ENCODE results near the gene ALDH1L1. TPM values are rescaled to one million over a fixed set of nuclear protein-coding genes. Genes with fewer than 3 reads are reported as not detected.

ALDH1L1 gene
- total and polyA plus RNA-seq, 2 experiments from 2014 or later, result 1.0 to 1.3 TPM

GRCh38 chr3:126202680-126203079 lies 22.3 kb upstream of the ALDH1L1 start:
- Histone ChIP-seq H3F3A (replicated peaks; ENCODE audit: low read depth) (no peaks in the 10 kb centered on the region), H3K27ac (ENCODE audit: low read depth) (no peak overlapping the region), H3K4me3 (no peak overlapping the region), H3K27me3 (ENCODE audit: insufficient read depth) (no peaks in the 10 kb centered on the region), H4K20me1 (replicated peaks; ENCODE audit: insufficient read depth) (no peaks in the 10 kb centered on the region), H2AFZ (no peak overlapping the region), H3K36me3 (ENCODE audit: insufficient read depth) (0 out of 2 replicates have a peak, but pooled peaks cover under 1% of the 10 kb centered on the region), H3K4me2 (no peak overlapping the region), H3K79me2 (replicated peaks; ENCODE audit: insufficient read depth) (no peaks in the 10 kb centered on the region), H3K4me1 (ENCODE audit: insufficient read depth) (no peaks in the 10 kb centered on the region; the same call in 1 of the 2 replicates), H3K9me2 (ENCODE audit: insufficient read depth) (peaks cover 9% of the 10 kb centered on the region; the same call in 1 of the 2 replicates)
- no peak overlapping the region for H3K4me3 Mint-ChIP-seq
- peaks cover 13% of the 10 kb centered on the region for H3K4me1 Mint-ChIP-seq
- DNase-seq (ENCODE audit: low spot score) (no peak), ATAC-seq (peak; percentile 47)
- peaks cover 12% of the 10 kb centered on the region; the same call in 2 of the 3 replicates for H3K9me3 Mint-ChIP-seq
- TF ChIP-seq REST (IDR thresholded peaks at IDR 0.05; ENCODE audit: unreplicated experiment) (no peak), JUNB (IDR thresholded peaks at IDR 0.05; ENCODE audit: unreplicated experiment) (no peak), EZH2 (IDR thresholded peaks at IDR 0.05; ENCODE audit: low read depth, unreplicated experiment) (no peak), ZNF331 (CRISPR knock-in tag; IDR thresholded peaks at IDR 0.05; ENCODE audit: low read depth) (no peak), POLR2AphosphoS5 (IDR thresholded peaks at IDR 0.05; ENCODE audit: low read depth) (no peak), CTCF (conservative IDR thresholded peaks at IDR 0.05; ENCODE audit: low read depth in 2 of 2) (no peak), ETS1 (IDR thresholded peaks at IDR 0.05) (no peak), EZH2phosphoT487 (IDR thresholded peaks at IDR 0.05; ENCODE audit: unreplicated experiment) (no peak), STAT1 (IDR thresholded peaks at IDR 0.05; ENCODE audit: unreplicated experiment) (no peak), CREB1 (CRISPR knock-in tag; IDR thresholded peaks at IDR 0.05; ENCODE audit: low read depth) (no peak), ZNF462 (CRISPR knock-in tag; IDR thresholded peaks at IDR 0.05) (no peak), NANOG (IDR thresholded peaks at IDR 0.05; ENCODE audit: borderline replicate concordance) (no peak), ZNF114 (CRISPR knock-in tag; IDR thresholded peaks at IDR 0.05) (no peak)
- H3K36me3 Mint-ChIP-seq (ENCODE audit: low read depth), result peaks cover 6% of the 10 kb centered on the region
- H3K27me3 Mint-ChIP-seq (ENCODE audit: insufficient read depth, low read depth, poor library complexity), result no peaks in the 10 kb centered on the region
- no peak overlapping the region for H3K27ac Mint-ChIP-seq
